Natural killer cell (primary cell): Measurements from ENCODE around the gene VANGL2. TPM values are rescaled to one million over a fixed set of nuclear protein-coding genes. Genes with fewer than 3 reads are reported as not detected.

ENCODE experiments used
- ATAC-seq, 3 donors: fragments of 150-1000 bp in 2 of 3; fragments of 200-7000 bp in 1 of 3; cut with Tn5 transposase; 1 replicate in 1 of 3; 2 replicates in 2 of 3; pipeline ENCODE4 v1.10.0; 2021; ENCODE audit warnings: mild to moderate bottlenecking in 2 of 3, moderate library complexity in 2 of 3
- DNase-seq, 2 donors: peaks; one replicate each; pipeline versions ENCODE4 v3.0.0 to v3.0.0-alpha.2; 2013 to 2021; ENCODE audit warnings: mixed read lengths in 1 of 2
- H3K27ac ChIP-seq: one replicate; pipeline ENCODE4 v1.5.1; 2013; ENCODE audit warnings: mild to moderate bottlenecking, low read length
- H3K27me3 ChIP-seq: one replicate; pipeline ENCODE4 v1.6.1; 2013; ENCODE audit warnings: low read length; ENCODE audit not compliant: control insufficient read depth, insufficient read depth
- H3K36me3 ChIP-seq: one replicate; pipeline ENCODE4 v1.6.1; 2013; ENCODE audit warnings: low read length; ENCODE audit not compliant: control insufficient read depth, insufficient read depth
- H3K4me1 ChIP-seq: one replicate; pipeline ENCODE4 v1.6.1; 2013; ENCODE audit warnings: low read length; ENCODE audit not compliant: control insufficient read depth, insufficient read depth
- H3K4me3 ChIP-seq: one replicate; pipeline ENCODE4 v1.5.1; 2013; ENCODE audit warnings: low read length
- H3K9me3 ChIP-seq: one replicate; pipeline ENCODE4 v1.6.1; 2013; ENCODE audit warnings: low read length; ENCODE audit not compliant: control insufficient read depth, insufficient read depth
- H3K27ac Mint-ChIP-seq, 2 donors: one replicate each; pipeline ENCODE4 v1.8.0; 2022; ENCODE audit warnings: mild to moderate bottlenecking in 2 of 2, mixed read lengths in 2 of 2, moderate library complexity in 1 of 2
- H3K27me3 Mint-ChIP-seq, 2 donors: one replicate each; pipeline ENCODE4 v1.8.0; 2022; ENCODE audit warnings: low read depth in 2 of 2, mixed read lengths in 2 of 2
- H3K36me3 Mint-ChIP-seq: one replicate; pipeline ENCODE4 v1.8.0; 2022; ENCODE audit warnings: mixed read lengths
- H3K4me1 Mint-ChIP-seq, 2 donors: one replicate each; pipeline ENCODE4 v1.8.0; 2022; ENCODE audit warnings: mixed read lengths in 2 of 2
- H3K4me3 Mint-ChIP-seq: one replicate; pipeline ENCODE4 v1.8.0; 2022; ENCODE audit warnings: mild to moderate bottlenecking, moderate library complexity, mixed read lengths
- H3K9me3 Mint-ChIP-seq, 2 donors: one replicate each; pipeline ENCODE4 v1.8.0; 2022; ENCODE audit warnings: mixed read lengths in 2 of 2
- CTCF ChIP-seq: fragments of 200-600 bp; IDR thresholded peaks from one replicate; pipeline ENCODE4 v1.8.0; 2022; ENCODE audit warnings: antibody characterized with exemption
- WGBS: methylation state at CpG from one replicate; pipeline ENCODE4 v1.1.7; 2013; ENCODE audit warnings: missing lambda C conversion rate; ENCODE audit not compliant: insufficient coverage; 5-methylcytosine and 5-hydroxymethylcytosine counted together
- intact Hi-C: fragments of 100-400 bp; cut with micrococcal nuclease; formaldehyde crosslinking; loops from one replicate; pipeline ENCODE4 v1.14.2; 2022
- total RNA-seq, 4 donors: library from RNA; stranded (reverse); fragments of 120-200 nt in 1 of 4; gene quantifications; one replicate each; pipeline versions ENCODE4 v1.2.3 to v1.2.4, GENCODE V29; 2013 to 2022

Gene VANGL2
- total RNA-seq, 3 donors from 2014 or later (not counting 1 experiment from before 2014, with no cell fraction given), result 0.08 TPM; not detected in 2

- WGBS, result 92% methylated on average over 15 of the region's 15 CpGs
- Histone ChIP-seq H3K4me3 (no peak overlapping the region), H3K27ac (no peak overlapping the region), H3K9me3 (no peaks in the 10 kb centered on the region), H3K36me3 (no peaks in the 10 kb centered on the region), H3K27me3 (peaks cover 4% of the 10 kb centered on the region), H3K4me1 (peaks cover 1% of the 10 kb centered on the region)
- Mint-ChIP-seq H3K27me3 (peaks cover 10 to 15% of the 10 kb centered on the region in 2 donors), H3K4me3 (no peak overlapping the region), H3K36me3 (no peaks in the 10 kb centered on the region), H3K9me3 (no peaks in the 10 kb centered on the region), H3K27ac (no peak overlapping the region), H3K4me1 (peaks cover 0 to 14% of the 10 kb centered on the region in 2 donors)
- ATAC-seq (no peak), DNase-seq (no peak)
- no peak for TF ChIP-seq CTCF
- intact Hi-C loops, result no loop called here
Observed at GRCh38 chr1:160406131-160406968, 6.0 kb downstream of the VANGL2 start.

GRCh38 chr1:160407839-160408801 is 7.8 kb downstream of the VANGL2 start:
- no peaks in the 10 kb centered on the region for H3K27me3 ChIP-seq
- Mint-ChIP-seq H3K4me3 (no peak overlapping the region), H3K27me3 (no peaks in the 10 kb centered on the region), H3K36me3 (no peaks in the 10 kb centered on the region), H3K27ac (no peak overlapping the region), H3K4me1 (no peaks in the 10 kb centered on the region), H3K9me3 (no peaks in the 10 kb centered on the region)
- no peaks in the 10 kb centered on the region for H3K36me3 ChIP-seq
- DNase-seq (no peak), ATAC-seq (no peak)
- H3K4me3 ChIP-seq, result no peak overlapping the region
- TF ChIP-seq CTCF, result no peak
- intact Hi-C loops, result no loop called here
- 93% methylated on average over 9 of the region's 12 CpGs for WGBS
- H3K9me3 ChIP-seq, result no peaks in the 10 kb centered on the region
- H3K4me1 ChIP-seq, result no peaks in the 10 kb centered on the region
- no peak overlapping the region for H3K27ac ChIP-seq

- no peaks in the 10 kb centered on the region for H3K4me1 Mint-ChIP-seq
- H3K27me3 ChIP-seq, result no peaks in the 10 kb centered on the region
- TF ChIP-seq CTCF, result no peak
- no peak overlapping the region for H3K4me3 ChIP-seq
- 88% methylated on average over 4 of the region's 4 CpGs for WGBS
- no peaks in the 10 kb centered on the region for H3K36me3 ChIP-seq
- no peaks in the 10 kb centered on the region for H3K9me3 ChIP-seq
- H3K27ac Mint-ChIP-seq, result no peak overlapping the region
- ATAC-seq (no peak), DNase-seq (no peak)
- intact Hi-C loops, result no loop called here
- no peaks in the 10 kb centered on the region for H3K4me1 ChIP-seq
- no peak overlapping the region for H3K4me3 Mint-ChIP-seq
- H3K36me3 Mint-ChIP-seq, result no peaks in the 10 kb centered on the region
- no peaks in the 10 kb centered on the region for H3K27me3 Mint-ChIP-seq
- no peaks in the 10 kb centered on the region for H3K9me3 Mint-ChIP-seq
- no peak overlapping the region for H3K27ac ChIP-seq
Observed at GRCh38 chr1:160408864-160409263, 8.5 kb downstream of the VANGL2 start.
